Measurements from ENCODE around the gene MMAB.

The MMAB gene

DNA sequence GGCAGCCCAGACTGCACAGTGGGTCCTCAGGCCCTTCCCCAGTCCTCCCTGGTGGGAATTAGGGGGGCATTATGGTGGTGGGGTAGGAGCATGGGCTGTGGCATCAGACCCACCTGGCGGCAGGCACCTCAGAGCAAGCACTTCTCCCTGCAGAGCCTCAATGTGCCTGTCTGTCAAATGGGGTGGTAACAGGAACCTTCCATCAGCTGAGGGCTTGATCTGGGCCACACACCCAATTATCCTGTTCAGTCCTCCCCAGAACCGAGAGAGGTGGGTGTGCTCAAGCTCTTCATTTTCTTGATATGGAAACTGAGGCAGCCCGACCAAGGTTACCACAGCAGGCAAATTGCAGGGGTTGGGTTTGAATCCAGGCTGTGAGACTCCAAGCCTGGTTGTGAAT is 38.7 kb upstream of the MMAB start:
- H3K27ac ChIP-seq (ENCODE audit: insufficient read depth, low read length, poor library complexity, severe bottlenecking): no peak overlapping the region
- H3K4me3 ChIP-seq (ENCODE audit: insufficient read depth, low read depth, low read length, poor library complexity, severe bottlenecking): no peak overlapping the region
- H3K36me3 ChIP-seq (ENCODE audit: control insufficient read depth, insufficient read depth, low read length): no peaks in the 10 kb centered on the region
- no peak for DNase-seq
- H3K4me1 ChIP-seq (ENCODE audit: control insufficient read depth, insufficient read depth, low read length, poor library complexity, severe bottlenecking): no peaks in the 10 kb centered on the region
- H3K27me3 ChIP-seq (replicated peaks; ENCODE audit: control insufficient read depth, insufficient read depth, low read length, poor library complexity, severe bottlenecking): peaks cover 3% of the 10 kb centered on the region
- no peaks in the 10 kb centered on the region for H3K9me3 ChIP-seq (ENCODE audit: control insufficient read depth, low read length)

DNA sequence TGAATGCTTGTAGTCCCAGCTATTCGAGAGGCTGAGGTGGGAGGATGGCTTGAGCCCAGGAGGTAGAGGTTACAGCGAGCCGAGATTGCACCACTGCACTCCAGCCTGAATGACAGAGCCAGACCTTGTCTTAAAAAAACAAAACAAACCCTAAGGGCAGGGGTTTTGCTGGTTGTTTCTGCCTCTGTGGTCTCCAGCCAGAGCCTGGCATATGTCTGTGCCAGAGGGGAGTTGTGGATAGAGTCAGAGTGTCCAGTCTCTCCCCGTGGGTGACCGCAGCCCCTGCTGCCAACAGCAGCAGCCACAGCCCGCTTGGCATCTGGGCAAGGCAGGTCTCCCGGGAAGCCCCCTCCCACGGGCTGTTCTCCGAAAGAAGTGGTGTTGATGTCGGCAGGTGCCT is 37.9 kb upstream of the MMAB start:
- no peak for DNase-seq

DNA sequence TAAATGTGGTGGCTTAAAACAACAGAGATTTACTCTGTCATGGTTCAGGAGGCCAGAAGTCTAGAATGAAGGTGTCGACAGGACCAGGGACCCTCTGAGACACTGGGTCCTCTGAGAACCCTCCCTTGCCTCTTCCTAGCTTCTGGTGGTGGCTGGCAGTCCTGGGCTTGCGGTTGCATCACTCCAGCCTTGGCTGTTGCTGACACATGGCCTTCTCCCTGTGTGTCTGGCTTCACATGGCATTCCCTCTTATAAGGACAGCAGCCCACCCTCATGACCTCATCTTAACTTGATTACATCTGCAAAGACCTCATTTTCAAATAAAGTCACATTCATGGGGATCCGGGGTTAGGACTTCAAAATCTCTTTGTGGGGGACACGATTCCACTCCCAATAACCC is 37.2 kb upstream of the MMAB start:
- H3K4me1 ChIP-seq (ENCODE audit: control insufficient read depth, insufficient read depth, low read length, poor library complexity, severe bottlenecking): no peaks in the 10 kb centered on the region
- no peak overlapping the region for H3K4me3 ChIP-seq (ENCODE audit: insufficient read depth, low read depth, low read length, poor library complexity, severe bottlenecking)
- no peaks in the 10 kb centered on the region for H3K9me3 ChIP-seq (ENCODE audit: control insufficient read depth, low read length)

More for the DNA sequence above, 37.9 kb upstream of the MMAB start:
- H3K36me3 ChIP-seq (ENCODE audit: control insufficient read depth, insufficient read depth, low read length): no peaks in the 10 kb centered on the region
- no peak overlapping the region for H3K27ac ChIP-seq (ENCODE audit: insufficient read depth, low read length, poor library complexity, severe bottlenecking)
- H3K9me3 ChIP-seq (ENCODE audit: control insufficient read depth, low read length): no peaks in the 10 kb centered on the region
- H3K4me1 ChIP-seq (ENCODE audit: control insufficient read depth, insufficient read depth, low read length, poor library complexity, severe bottlenecking): no peaks in the 10 kb centered on the region
- no peak overlapping the region for H3K4me3 ChIP-seq (ENCODE audit: insufficient read depth, low read depth, low read length, poor library complexity, severe bottlenecking)
- H3K27me3 ChIP-seq (replicated peaks; ENCODE audit: control insufficient read depth, insufficient read depth, low read length, poor library complexity, severe bottlenecking): peaks cover 3% of the 10 kb centered on the region

DNA sequence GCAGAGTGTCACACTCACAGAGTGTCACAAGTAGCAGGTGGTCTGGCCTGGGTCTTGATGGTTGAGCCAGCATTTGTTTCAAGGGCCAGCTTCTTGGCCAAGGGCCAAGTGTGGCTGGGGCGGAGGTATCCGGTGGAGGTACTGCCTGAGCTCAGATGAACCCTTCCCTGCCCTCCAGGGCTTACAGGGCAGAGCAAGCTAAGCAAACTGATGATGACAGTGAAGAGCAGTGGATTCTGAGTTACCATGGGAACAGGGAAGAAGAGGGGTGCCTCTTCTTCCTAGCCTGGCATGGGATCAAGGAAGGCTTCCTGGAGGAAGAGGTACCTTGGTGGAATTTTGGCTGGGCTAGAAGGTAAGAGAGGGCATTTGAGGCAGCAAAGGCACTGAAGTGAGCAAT is 36.0 kb upstream of the MMAB start:
- H3K4me3 ChIP-seq (ENCODE audit: insufficient read depth, low read depth, low read length, poor library complexity, severe bottlenecking): no peak overlapping the region
- H3K36me3 ChIP-seq (ENCODE audit: control insufficient read depth, insufficient read depth, low read length): no peaks in the 10 kb centered on the region
- H3K9me3 ChIP-seq (ENCODE audit: control insufficient read depth, low read length): no peaks in the 10 kb centered on the region
- no peak overlapping the region for H3K27ac ChIP-seq (ENCODE audit: insufficient read depth, low read length, poor library complexity, severe bottlenecking)
- DNase-seq: no peak
- no peaks in the 10 kb centered on the region for H3K27me3 ChIP-seq (replicated peaks; ENCODE audit: control insufficient read depth, insufficient read depth, low read length, poor library complexity, severe bottlenecking)
- no peaks in the 10 kb centered on the region for H3K4me1 ChIP-seq (ENCODE audit: control insufficient read depth, insufficient read depth, low read length, poor library complexity, severe bottlenecking)

More for the DNA sequence above, 37.2 kb upstream of the MMAB start:
- H3K27me3 ChIP-seq (replicated peaks; ENCODE audit: control insufficient read depth, insufficient read depth, low read length, poor library complexity, severe bottlenecking): no peaks in the 10 kb centered on the region
- H3K27ac ChIP-seq (ENCODE audit: insufficient read depth, low read length, poor library complexity, severe bottlenecking): no peak overlapping the region
- no peaks in the 10 kb centered on the region for H3K36me3 ChIP-seq (ENCODE audit: control insufficient read depth, insufficient read depth, low read length)
- no peak for DNase-seq

- Histone ChIP-seq H3K27ac (ENCODE audit: insufficient read depth, low read length, poor library complexity, severe bottlenecking) (no peak overlapping the region), H3K4me3 (ENCODE audit: insufficient read depth, low read depth, low read length, poor library complexity, severe bottlenecking) (no peak overlapping the region), H3K4me1 (ENCODE audit: control insufficient read depth, insufficient read depth, low read length, poor library complexity, severe bottlenecking) (no peaks in the 10 kb centered on the region), H3K9me3 (ENCODE audit: control insufficient read depth, low read length) (no peaks in the 10 kb centered on the region), H3K36me3 (ENCODE audit: control insufficient read depth, insufficient read depth, low read length) (no peaks in the 10 kb centered on the region), H3K27me3 (replicated peaks; ENCODE audit: control insufficient read depth, insufficient read depth, low read length, poor library complexity, severe bottlenecking) (no peaks in the 10 kb centered on the region)
- no peak for DNase-seq
These were observed 35.5 kb upstream of the MMAB start for GRCh38 chr12:109608793-109609192.

GRCh38 chr12:109608270-109608669 is 35.0 kb upstream of the MMAB start:
- Histone ChIP-seq H3K4me3 (ENCODE audit: insufficient read depth, low read depth, low read length, poor library complexity, severe bottlenecking) (no peak overlapping the region), H3K27me3 (replicated peaks; ENCODE audit: control insufficient read depth, insufficient read depth, low read length, poor library complexity, severe bottlenecking) (no peaks in the 10 kb centered on the region), H3K36me3 (ENCODE audit: control insufficient read depth, insufficient read depth, low read length) (no peaks in the 10 kb centered on the region), H3K27ac (ENCODE audit: insufficient read depth, low read length, poor library complexity, severe bottlenecking) (no peak overlapping the region), H3K4me1 (ENCODE audit: control insufficient read depth, insufficient read depth, low read length, poor library complexity, severe bottlenecking) (no peaks in the 10 kb centered on the region), H3K9me3 (ENCODE audit: control insufficient read depth, low read length) (no peaks in the 10 kb centered on the region)
- DNase-seq: no peak

GRCh38 chr12:109607618-109608017 is 34.3 kb upstream of the MMAB start:
- no peak overlapping the region for H3K27ac ChIP-seq (ENCODE audit: insufficient read depth, low read length, poor library complexity, severe bottlenecking)
- H3K36me3 ChIP-seq (ENCODE audit: control insufficient read depth, insufficient read depth, low read length): no peaks in the 10 kb centered on the region
- H3K4me3 ChIP-seq (ENCODE audit: insufficient read depth, low read depth, low read length, poor library complexity, severe bottlenecking): no peak overlapping the region
- no peaks in the 10 kb centered on the region for H3K4me1 ChIP-seq (ENCODE audit: control insufficient read depth, insufficient read depth, low read length, poor library complexity, severe bottlenecking)
- H3K27me3 ChIP-seq (replicated peaks; ENCODE audit: control insufficient read depth, insufficient read depth, low read length, poor library complexity, severe bottlenecking): no peaks in the 10 kb centered on the region
- no peak for DNase-seq
- no peaks in the 10 kb centered on the region for H3K9me3 ChIP-seq (ENCODE audit: control insufficient read depth, low read length)

DNA sequence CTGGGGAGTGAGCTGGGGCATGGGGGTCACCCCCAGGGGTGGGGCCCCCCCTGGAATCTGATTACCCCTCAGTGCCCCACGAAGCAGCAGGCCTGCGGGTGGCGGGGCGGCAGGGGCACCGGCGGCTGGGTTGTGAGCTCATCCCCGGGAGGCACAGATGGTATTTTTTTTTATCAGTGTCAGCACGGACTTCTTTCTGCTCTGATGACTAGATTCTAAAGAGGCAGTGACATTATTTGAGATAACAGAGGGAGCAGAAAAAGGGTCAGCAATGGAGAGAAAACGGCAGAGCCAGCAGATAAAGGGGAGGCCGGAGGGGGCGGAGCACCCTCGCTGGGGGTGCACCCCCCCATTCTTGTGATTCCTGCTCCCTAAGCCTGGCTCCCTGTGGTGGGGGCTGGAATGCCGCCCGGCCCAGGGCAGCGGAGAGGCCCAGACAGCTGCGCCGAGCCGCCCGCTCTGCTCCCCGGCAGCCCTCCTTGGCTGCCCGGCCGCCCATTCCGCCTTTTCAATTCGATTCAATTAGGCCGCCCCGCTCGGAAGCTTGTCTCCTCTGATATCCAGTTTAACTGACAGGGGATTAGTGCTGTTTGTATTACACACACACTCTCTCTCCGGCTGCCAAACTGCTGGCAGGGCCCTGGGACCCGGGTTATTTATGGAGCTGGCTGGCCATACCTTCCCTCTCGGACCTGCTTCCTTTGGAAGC is 33.2 kb upstream of the MMAB start:
- H3K27ac ChIP-seq (ENCODE audit: insufficient read depth, low read length, poor library complexity, severe bottlenecking): no peak overlapping the region
- DNase-seq: no peak

DNA sequence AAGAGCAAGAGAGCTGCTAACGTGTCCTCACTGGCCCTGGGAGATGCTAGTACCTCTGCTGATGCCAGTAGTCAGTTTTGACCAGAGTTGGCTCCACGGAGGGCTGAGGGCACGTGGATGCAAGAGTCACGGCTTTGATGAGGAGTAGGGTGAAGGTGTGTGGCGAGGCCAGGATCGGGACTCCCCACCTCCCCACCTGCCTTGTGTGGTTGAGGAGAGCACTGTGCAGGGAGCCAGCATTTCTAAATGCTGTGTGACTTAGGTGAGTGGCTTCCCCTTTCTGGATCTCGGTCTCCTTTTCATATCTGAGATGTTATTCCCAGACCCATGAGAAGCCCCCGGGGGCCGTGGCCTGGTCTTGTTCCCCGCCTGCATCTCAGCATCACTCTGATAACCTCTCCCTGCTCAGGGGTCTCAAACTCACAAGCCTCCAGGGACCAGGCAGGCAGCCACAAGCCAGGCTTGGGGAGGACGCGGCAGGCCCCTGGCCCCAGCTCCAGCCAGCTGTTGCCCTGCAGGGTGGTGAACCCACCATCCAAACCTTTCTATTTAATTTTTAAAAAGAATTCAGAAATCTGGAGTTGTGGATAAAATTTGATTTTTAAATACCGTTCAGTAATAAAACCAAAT is 32.4 kb upstream of the MMAB start:
- DNase-seq: no peak
- Histone ChIP-seq H3K4me3 (ENCODE audit: insufficient read depth, low read depth, low read length, poor library complexity, severe bottlenecking) (no peak overlapping the region), H3K4me1 (ENCODE audit: control insufficient read depth, insufficient read depth, low read length, poor library complexity, severe bottlenecking) (no peaks in the 10 kb centered on the region), H3K27me3 (replicated peaks; ENCODE audit: control insufficient read depth, insufficient read depth, low read length, poor library complexity, severe bottlenecking) (no peaks in the 10 kb centered on the region), H3K36me3 (ENCODE audit: control insufficient read depth, insufficient read depth, low read length) (no peaks in the 10 kb centered on the region), H3K9me3 (ENCODE audit: control insufficient read depth, low read length) (no peaks in the 10 kb centered on the region), H3K27ac (ENCODE audit: insufficient read depth, low read length, poor library complexity, severe bottlenecking) (no peak overlapping the region)

More for the DNA sequence above, 33.2 kb upstream of the MMAB start:
- Histone ChIP-seq H3K9me3 (ENCODE audit: control insufficient read depth, low read length) (no peaks in the 10 kb centered on the region), H3K36me3 (ENCODE audit: control insufficient read depth, insufficient read depth, low read length) (no peaks in the 10 kb centered on the region), H3K27me3 (replicated peaks; ENCODE audit: control insufficient read depth, insufficient read depth, low read length, poor library complexity, severe bottlenecking) (no peaks in the 10 kb centered on the region), H3K4me1 (ENCODE audit: control insufficient read depth, insufficient read depth, low read length, poor library complexity, severe bottlenecking) (no peaks in the 10 kb centered on the region), H3K4me3 (ENCODE audit: insufficient read depth, low read depth, low read length, poor library complexity, severe bottlenecking) (no peak overlapping the region)

DNA sequence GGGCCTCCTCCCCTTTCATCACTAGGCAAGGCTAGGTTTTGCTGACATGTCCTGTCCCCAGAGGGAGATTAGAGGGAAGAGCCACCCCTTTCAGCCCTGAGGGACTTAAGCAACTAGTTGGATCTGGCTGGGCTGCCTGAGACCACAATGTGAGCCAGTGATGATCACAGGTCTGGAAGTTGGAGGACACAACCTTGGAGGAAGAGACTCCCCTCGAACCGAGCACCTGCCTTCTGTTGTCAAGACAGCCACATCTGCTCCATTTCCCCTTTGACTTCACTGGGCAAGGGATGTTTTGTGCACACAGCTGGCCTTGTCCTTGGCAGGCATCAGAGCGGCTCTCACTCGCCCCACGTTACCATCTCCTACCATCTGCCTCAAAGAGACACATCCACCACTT is 31.7 kb upstream of the MMAB start:
- Histone ChIP-seq H3K9me3 (ENCODE audit: control insufficient read depth, low read length) (no peaks in the 10 kb centered on the region), H3K4me1 (ENCODE audit: control insufficient read depth, insufficient read depth, low read length, poor library complexity, severe bottlenecking) (no peaks in the 10 kb centered on the region), H3K27ac (ENCODE audit: insufficient read depth, low read length, poor library complexity, severe bottlenecking) (no peak overlapping the region), H3K27me3 (replicated peaks; ENCODE audit: control insufficient read depth, insufficient read depth, low read length, poor library complexity, severe bottlenecking) (no peaks in the 10 kb centered on the region), H3K4me3 (ENCODE audit: insufficient read depth, low read depth, low read length, poor library complexity, severe bottlenecking) (no peak overlapping the region), H3K36me3 (ENCODE audit: control insufficient read depth, insufficient read depth, low read length) (no peaks in the 10 kb centered on the region)
- DNase-seq: no peak
